Right cardiac atrium (tissue), 5 donors: ENCODE measurements around the gene SERINC5. TPM values are rescaled to one million over a fixed set of nuclear protein-coding genes. Genes with fewer than 3 reads are reported as not detected.

Source experiments
- ATAC-seq, 2 donors: fragments of 200-7000 bp; cut with Tn5 transposase; one replicate each; pipeline versions ENCODE4 v1.8.0 to v1.9.1; 2020; ENCODE audit warnings: moderate library complexity in 2 of 2, mild to moderate bottlenecking in 1 of 2
- DNase-seq, 3 donors: peaks; one replicate each; pipeline ENCODE4 v3.0.0-alpha.2; 2020
- H3K27ac ChIP-seq: one replicate; pipeline ENCODE4 v1.5.1; 2013; ENCODE audit warnings: mild to moderate bottlenecking, low read length, control low read depth, moderate library complexity
- H3K27me3 ChIP-seq: one replicate; pipeline ENCODE4 v1.6.1; 2013; ENCODE audit not compliant: control insufficient read depth, insufficient read depth
- H3K4me1 ChIP-seq: one replicate; pipeline ENCODE4 v1.6.1; 2013; ENCODE audit warnings: low read length; ENCODE audit not compliant: control insufficient read depth, insufficient read depth
- H3K4me3 ChIP-seq: one replicate; pipeline ENCODE4 v1.5.1; 2013; ENCODE audit warnings: low read length, control low read depth
- H3K9me3 ChIP-seq: one replicate; pipeline ENCODE4 v1.6.1; 2013; ENCODE audit warnings: low read length; ENCODE audit not compliant: control insufficient read depth
- WGBS: extraction: QIAGEN DNeasy Blood & Tissue Kit; methylation state at CpG from one replicate; pipeline ENCODE4 v1.1.7; 2013; 5-methylcytosine and 5-hydroxymethylcytosine counted together
- intact Hi-C, 4 donors: fragments of 100-400 bp; cut with DNase I; formaldehyde crosslinking; loops; one replicate each; pipeline versions ENCODE4 v1.11.0 to v1.14.0; 2022 to 2023
- polyA plus RNA-seq: library from polyadenylated mRNA; stranded (reverse); fragments of 200-250 nt; gene quantifications from one replicate; pipeline ENCODE4 v1.2.3, GENCODE V29; 2013
- total RNA-seq, 4 donors: library from RNA; stranded (reverse); fragmentation: NEBNext Ultra II Directional; extraction: Animal tissue kit (Norgen Biotek cat#: 25700); gene quantifications; one replicate each; pipeline ENCODE4 v1.2.1, GENCODE V29; 2021
- donor health status: healthy with polysubstance abuse.
- donor health status: DM: no; HTN: yes; CAD: no.
- donor health status: DM: no; HTN: no; CAD: no.
- donor health status: DM: no; HTN: yes; CAD: no; lungs with severe emphysema.
- donor health status: DM: yes; HTN: yes; CAD: no.

Gene SERINC5
- total and polyA plus RNA-seq, 5 donors, result 3.5 to 13.4 (median 11.6) TPM

- ATAC-seq, result peak; percentile 88 to 89
- WGBS, result under 1% methylated on average over 37 of the region's 37 CpGs
These were observed 427 bp downstream of the SERINC5 start for GRCh38 chr5:80255431-80255810.

GRCh38 chr5:80254767-80255430 lies 949 bp downstream of the SERINC5 start:
- intact Hi-C loops, result loop anchor here (5.0 to 10.0 kb wide), 2 partner anchors 60 to 63 kb away; no protein-coding TSS in a partner anchor

More at GRCh38 chr5:80255431-80255810, 427 bp downstream of the SERINC5 start:
- Histone ChIP-seq H3K4me1 (peaks cover 5% of the 10 kb centered on the region), H3K4me3 (peak overlapping the region; percentile 62), H3K27me3 (no peaks in the 10 kb centered on the region), H3K27ac (peak overlapping the region; percentile 84), H3K9me3 (no peaks in the 10 kb centered on the region)
- intact Hi-C loops, result loop anchor here in 3 of 4 donors (10.0 kb wide), 1 partner anchor 61 kb away; no protein-coding TSS in a partner anchor
- peak; percentile 77 to 88 (median 87) for DNase-seq

GRCh38 chr5:80251636-80252035 lies 4.2 kb downstream of the SERINC5 start:
- H3K4me1 ChIP-seq, result peaks cover 10% of the 10 kb centered on the region
- DNase-seq (peak in 1 of 3 donors; percentile 40), ATAC-seq (no peak)
- no peaks in the 10 kb centered on the region for H3K27me3 ChIP-seq
- no peaks in the 10 kb centered on the region for H3K9me3 ChIP-seq
- 87% methylated on average over 8 of the region's 8 CpGs for WGBS
- intact Hi-C loops, result loop anchor here (5.0 to 10.0 kb wide), 2 partner anchors 57 to 59 kb away; no protein-coding TSS in a partner anchor
- no peak overlapping the region for H3K4me3 ChIP-seq
- H3K27ac ChIP-seq, result no peak overlapping the region

More at GRCh38 chr5:80254767-80255430, 949 bp downstream of the SERINC5 start:
- Histone ChIP-seq H3K27ac (peak overlapping the region; percentile 32), H3K9me3 (no peaks in the 10 kb centered on the region), H3K4me3 (peak overlapping the region; percentile 62), H3K4me1 (peaks cover 5% of the 10 kb centered on the region), H3K27me3 (no peaks in the 10 kb centered on the region)
- WGBS, result under 1% methylated on average over 23 of the region's 23 CpGs
- no peak for DNase-seq
- ATAC-seq, result peak; percentile 12 to 22

GRCh38 chr5:80250801-80251200 lies 5.0 kb downstream of the SERINC5 start:
- Histone ChIP-seq H3K4me1 (peaks cover 10% of the 10 kb centered on the region), H3K27ac (no peak overlapping the region), H3K9me3 (no peaks in the 10 kb centered on the region), H3K4me3 (no peak overlapping the region), H3K27me3 (no peaks in the 10 kb centered on the region)
- intact Hi-C loops, result loop anchor here (5.0 to 10.0 kb wide), 2 partner anchors 56 to 58 kb away; no protein-coding TSS in a partner anchor
- ATAC-seq (no peak), DNase-seq (no peak)
- 86% methylated on average over 7 of the region's 7 CpGs for WGBS

GRCh38 chr5:80249901-80250300 lies 5.9 kb downstream of the SERINC5 start:
- Histone ChIP-seq H3K9me3 (no peaks in the 10 kb centered on the region), H3K4me3 (no peak overlapping the region), H3K27me3 (no peaks in the 10 kb centered on the region), H3K4me1 (peaks cover 10% of the 10 kb centered on the region), H3K27ac (no peak overlapping the region)
- intact Hi-C loops, result loop anchor here (5.0 to 10.0 kb wide), 2 partner anchors 55 to 58 kb away; no protein-coding TSS in a partner anchor
- no peak for DNase-seq
- ATAC-seq, result no peak
- 80% methylated on average over 1 of the region's 1 CpG for WGBS

GRCh38 chr5:80248378-80248777 lies 7.5 kb downstream of the SERINC5 start:
- ATAC-seq (no peak), DNase-seq (no peak)
- H3K4me1 ChIP-seq, result peaks cover 10% of the 10 kb centered on the region
- no peak overlapping the region for H3K4me3 ChIP-seq
- 94% methylated on average over 2 of the region's 2 CpGs for WGBS
- no peak overlapping the region for H3K27ac ChIP-seq
- H3K27me3 ChIP-seq, result no peaks in the 10 kb centered on the region
- intact Hi-C loops, result no loop called here
- H3K9me3 ChIP-seq, result no peaks in the 10 kb centered on the region

- peaks cover 5% of the 10 kb centered on the region for H3K4me1 ChIP-seq
- WGBS, result 32% methylated on average over 6 of the region's 6 CpGs
- DNase-seq (peak in 2 of 3 donors; percentile 54 to 60), ATAC-seq (peak; percentile 94 to 98)
- no peak overlapping the region for H3K27ac ChIP-seq
- H3K4me3 ChIP-seq, result no peak overlapping the region
- H3K9me3 ChIP-seq, result no peaks in the 10 kb centered on the region
- H3K27me3 ChIP-seq, result no peaks in the 10 kb centered on the region
- intact Hi-C loops, result no loop called here
These were observed 8.7 kb downstream of the SERINC5 start for GRCh38 chr5:80246995-80247729.

- no peak overlapping the region for H3K27ac ChIP-seq
- H3K4me3 ChIP-seq, result no peak overlapping the region
- intact Hi-C loops, result no loop called here
- no peaks in the 10 kb centered on the region for H3K9me3 ChIP-seq
- peak; percentile 25 to 32 for ATAC-seq
- 50% methylated on average over 2 of the region's 2 CpGs for WGBS
- no peak for DNase-seq
- no peaks in the 10 kb centered on the region for H3K27me3 ChIP-seq
- H3K4me1 ChIP-seq, result peaks cover 5% of the 10 kb centered on the region
These were observed 9.7 kb downstream of the SERINC5 start for GRCh38 chr5:80246001-80246758.

GRCh38 chr5:80243567-80243966 lies 12.3 kb downstream of the SERINC5 start:
- Histone ChIP-seq H3K4me1 (peaks cover 15% of the 10 kb centered on the region), H3K9me3 (no peaks in the 10 kb centered on the region), H3K27ac (no peak overlapping the region), H3K27me3 (no peaks in the 10 kb centered on the region), H3K4me3 (no peak overlapping the region)
- intact Hi-C loops, result no loop called here
- 95% methylated on average over 1 of the region's 1 CpG for WGBS
- DNase-seq (no peak), ATAC-seq (no peak)

- ATAC-seq, result no peak
- peaks cover 15% of the 10 kb centered on the region for H3K4me1 ChIP-seq
- intact Hi-C loops, result no loop called here
These were observed 13.0 kb downstream of the SERINC5 start for GRCh38 chr5:80242849-80243248.

More at GRCh38 chr5:80242849-80243248, 13.0 kb downstream of the SERINC5 start:
- H3K27me3 ChIP-seq, result no peaks in the 10 kb centered on the region
- no peak overlapping the region for H3K4me3 ChIP-seq
- no peak for DNase-seq
- no peak overlapping the region for H3K27ac ChIP-seq
- WGBS, result 82% methylated on average over 3 of the region's 3 CpGs
- no peaks in the 10 kb centered on the region for H3K9me3 ChIP-seq
